ENCODE results near the gene NTRK1. TPM values are rescaled to one million over a fixed set of nuclear protein-coding genes. Genes with fewer than 3 reads are reported as not detected.
A peak's percentile ranks its signal among the peaks of the same experiment; 100 is the strongest.

NTRK1 gene
- total RNA-seq, 4 donors from 2014 or later, result 0.57 TPM; not detected in 3

- no peaks in the 10 kb centered on the region for H3K9me3 ChIP-seq
Observed at GRCh38 chr1:156853761-156854160, 6.9 kb upstream of the NTRK1 start.

GRCh38 chr1:156854634-156855033 is 6.0 kb upstream of the NTRK1 start:
- no peak overlapping the region for H3K27ac ChIP-seq
- no peak for TF ChIP-seq POLR2A (IDR thresholded peaks at IDR 0.05)
- no peak for TF ChIP-seq CTCF (IDR thresholded peaks at IDR 0.05)
- no peaks in the 10 kb centered on the region for H3K9me3 ChIP-seq
- DNase-seq, result no peak
- peaks cover 0 to 2% of the 10 kb centered on the region in 2 donors for H3K27me3 ChIP-seq
- H3K4me3 ChIP-seq, result no peak overlapping the region
- H3K4me1 ChIP-seq, result peaks cover 0 to 15% (median 3%) of the 10 kb centered on the region in 4 donors
- no peaks in the 10 kb centered on the region for H3K36me3 ChIP-seq

More at GRCh38 chr1:156853761-156854160, 6.9 kb upstream of the NTRK1 start:
- no peak overlapping the region for H3K4me3 ChIP-seq
- peaks cover 0 to 6% (median 0%) of the 10 kb centered on the region in 4 donors for H3K4me1 ChIP-seq
- no peaks in the 10 kb centered on the region for H3K27me3 ChIP-seq
- no peak for DNase-seq
- TF ChIP-seq POLR2A (IDR thresholded peaks at IDR 0.05) (no peak), CTCF (IDR thresholded peaks at IDR 0.05) (no peak)
- no peaks in the 10 kb centered on the region for H3K36me3 ChIP-seq
- H3K27ac ChIP-seq, result no peak overlapping the region

DNA sequence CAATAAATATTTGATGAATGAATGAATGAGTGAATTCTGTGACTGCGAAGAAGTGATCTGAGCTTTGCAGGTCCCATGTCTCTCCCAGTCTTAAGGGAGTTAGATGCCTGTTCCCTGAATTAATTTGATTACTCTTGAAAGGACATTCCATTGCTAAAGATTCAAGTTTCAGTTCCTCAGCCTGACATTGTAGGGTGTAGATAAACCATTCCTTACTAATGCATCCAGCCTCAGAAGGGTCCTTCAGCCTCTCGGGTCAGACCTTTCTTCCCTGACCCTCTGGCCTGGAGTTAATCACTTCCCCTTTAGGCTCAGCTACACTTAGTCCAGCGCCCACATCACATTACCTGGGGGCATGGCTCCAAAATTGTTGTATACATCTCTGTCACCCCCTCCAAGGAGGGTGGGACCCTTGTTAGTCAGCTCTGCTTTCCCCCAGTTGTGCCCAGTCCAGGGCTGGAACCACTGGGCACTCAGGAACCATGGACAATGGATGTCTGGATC is 4.3 kb upstream of the NTRK1 start:
- no peak for TF ChIP-seq CTCF (IDR thresholded peaks at IDR 0.05)
- no peak for TF ChIP-seq POLR2A (IDR thresholded peaks at IDR 0.05)
- Histone ChIP-seq H3K36me3 (no peaks in the 10 kb centered on the region), H3K27me3 (peaks cover 0 to 17% of the 10 kb centered on the region in 2 donors), H3K4me1 (peaks cover 0 to 32% (median 17%) of the 10 kb centered on the region in 4 donors), H3K4me3 (no peak overlapping the region), H3K9me3 (no peaks in the 10 kb centered on the region), H3K27ac (no peak overlapping the region)
- DNase-seq, result no peak

DNA sequence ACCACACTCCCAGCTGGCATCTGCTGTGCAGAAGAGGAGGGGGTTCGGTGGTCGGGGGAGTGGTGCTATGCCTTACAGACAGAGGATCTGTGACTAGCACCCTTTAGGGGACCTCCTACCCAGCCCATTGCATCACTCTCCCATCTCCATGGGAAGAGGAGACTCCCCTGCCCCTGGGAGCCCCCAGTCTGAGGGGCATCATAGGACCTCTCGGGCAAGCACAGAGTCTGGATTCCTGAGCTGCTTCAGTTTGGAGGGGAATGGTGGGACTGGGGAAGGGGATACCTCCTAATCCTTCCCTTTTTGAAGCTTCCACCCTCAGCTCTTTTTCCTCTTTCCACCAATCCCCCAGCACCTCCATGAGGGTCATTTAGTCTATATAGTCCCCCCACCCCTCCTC is 3.1 kb upstream of the NTRK1 start:
- TF ChIP-seq POLR2A (IDR thresholded peaks at IDR 0.05) (no peak), CTCF (IDR thresholded peaks at IDR 0.05) (no peak)
- no peak overlapping the region for H3K27ac ChIP-seq
- peaks cover 0 to 28% (median 17%) of the 10 kb centered on the region in 4 donors for H3K4me1 ChIP-seq
- peaks cover 0 to 20% of the 10 kb centered on the region in 2 donors for H3K27me3 ChIP-seq
- no peak overlapping the region for H3K4me3 ChIP-seq
- no peaks in the 10 kb centered on the region for H3K36me3 ChIP-seq
- DNase-seq, result no peak
- H3K9me3 ChIP-seq, result no peaks in the 10 kb centered on the region

DNA sequence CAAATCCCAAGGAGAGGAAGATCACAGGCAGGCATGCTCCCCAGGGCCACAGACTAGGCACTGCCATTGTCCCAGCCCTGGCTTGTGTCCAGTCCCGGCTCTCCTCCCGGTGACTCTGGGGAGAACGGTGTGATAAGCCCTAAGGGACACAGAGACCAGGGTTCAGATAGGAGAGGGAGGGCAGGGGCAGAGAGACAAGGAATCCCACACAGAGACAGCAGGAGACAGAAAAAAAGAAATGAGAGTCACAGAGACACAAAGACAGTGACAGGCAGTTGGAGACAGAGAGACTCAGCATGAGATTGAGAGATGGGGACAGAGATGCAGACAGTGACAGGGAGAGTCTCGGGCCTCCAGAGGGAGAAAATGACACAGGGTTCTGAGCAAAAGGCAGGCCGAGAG is 2.1 kb upstream of the NTRK1 start:
- Histone ChIP-seq H3K36me3 (no peaks in the 10 kb centered on the region), H3K27ac (no peak overlapping the region), H3K4me1 (peaks cover 0 to 26% (median 17%) of the 10 kb centered on the region in 4 donors), H3K4me3 (peak overlapping the region in 1 of 4 donors; percentile 38), H3K27me3 (peaks cover 0 to 20% of the 10 kb centered on the region in 2 donors), H3K9me3 (no peaks in the 10 kb centered on the region)
- no peak for DNase-seq
- TF ChIP-seq CTCF (IDR thresholded peaks at IDR 0.05) (no peak), POLR2A (IDR thresholded peaks at IDR 0.05) (no peak)
